Memory B cell (primary cell): Measurements from ENCODE around the gene JARID2.
"Not testable (repeated sequence)": the region's sequence is repeated elsewhere in the genome, so short reads cannot be mapped to it uniquely, and the experiment has no call there.

Source experiments
- ATAC-seq: fragments of 150-1000 bp; cut with Tn5 transposase; 2 replicates; pipeline ENCODE4 v1.10.0; 2021; ENCODE audit warnings: low read depth, mild to moderate bottlenecking, moderate library complexity
- DNase-seq, 2 donors: peaks; one replicate each; pipeline ENCODE4 v3.0.0; 2022; ENCODE audit warnings: low spot score in 2 of 2
- H3K27ac Mint-ChIP-seq: one replicate; pipeline ENCODE4 v1.8.0; 2022; ENCODE audit warnings: mild to moderate bottlenecking, moderate library complexity, mixed read lengths
- H3K27me3 Mint-ChIP-seq: one replicate; pipeline ENCODE4 v1.8.0; 2022; ENCODE audit warnings: mixed read lengths
- H3K36me3 Mint-ChIP-seq: one replicate; pipeline ENCODE4 v1.8.0; 2022; ENCODE audit warnings: mild to moderate bottlenecking, mixed read lengths
- H3K4me1 Mint-ChIP-seq: one replicate; pipeline ENCODE4 v1.8.0; 2022; ENCODE audit warnings: mixed read lengths
- H3K4me3 Mint-ChIP-seq: one replicate; pipeline ENCODE4 v1.8.0; 2022; ENCODE audit warnings: mild to moderate bottlenecking, moderate library complexity, mixed read lengths
- H3K9me3 Mint-ChIP-seq: one replicate; pipeline ENCODE4 v1.8.0; 2022; ENCODE audit warnings: mixed read lengths

Gene JARID2

DNA sequence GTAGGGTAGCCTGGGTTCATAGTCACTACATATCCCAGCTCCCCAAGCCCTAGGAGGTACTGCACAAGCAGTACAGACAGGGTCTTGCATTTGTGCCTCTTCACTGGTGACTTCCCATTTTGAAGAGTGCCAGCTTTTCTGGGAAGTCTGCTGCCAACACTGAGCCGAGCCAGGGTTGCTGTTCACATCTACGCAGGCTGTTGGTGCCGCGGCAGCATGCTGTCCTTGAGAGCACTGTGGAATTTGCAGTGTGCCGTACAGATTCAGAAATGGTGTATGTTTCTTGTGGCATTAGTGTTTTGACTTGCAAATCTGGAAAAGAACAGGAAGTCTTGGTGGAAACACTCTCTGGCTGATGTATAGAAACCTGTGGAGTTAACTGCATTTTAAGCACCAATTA, 67.5 kb downstream of the JARID2 start:
- Mint-ChIP-seq H3K4me1 (peaks cover 63% of the 10 kb centered on the region), H3K9me3 (no peaks in the 10 kb centered on the region), H3K36me3 (peaks cover 3% of the 10 kb centered on the region), H3K27ac (no peak overlapping the region), H3K27me3 (no peaks in the 10 kb centered on the region), H3K4me3 (peak overlapping the region; percentile 67)
- ATAC-seq = peak; percentile 61
- DNase-seq = no peak

- Mint-ChIP-seq H3K4me3 (no peak overlapping the region), H3K27me3 (no peaks in the 10 kb centered on the region), H3K4me1 (peaks cover 70% of the 10 kb centered on the region), H3K9me3 (no peaks in the 10 kb centered on the region), H3K27ac (peak overlapping the region; percentile 25), H3K36me3 (peaks cover 3% of the 10 kb centered on the region)
- ATAC-seq (no peak), DNase-seq (no peak)
These were observed 70.9 kb downstream of the JARID2 start for GRCh38 chr6:15316754-15317153.

- DNase-seq (no peak), ATAC-seq (peak; percentile 16)
- H3K4me1 Mint-ChIP-seq = peaks cover 73% of the 10 kb centered on the region
- no peaks in the 10 kb centered on the region for H3K27me3 Mint-ChIP-seq
- H3K4me3 Mint-ChIP-seq = no peak overlapping the region
- no peaks in the 10 kb centered on the region for H3K9me3 Mint-ChIP-seq
- peaks cover 3% of the 10 kb centered on the region for H3K36me3 Mint-ChIP-seq
- peak overlapping the region; percentile 25 for H3K27ac Mint-ChIP-seq
These were observed 71.4 kb downstream of the JARID2 start for GRCh38 chr6:15317251-15317650.

DNA sequence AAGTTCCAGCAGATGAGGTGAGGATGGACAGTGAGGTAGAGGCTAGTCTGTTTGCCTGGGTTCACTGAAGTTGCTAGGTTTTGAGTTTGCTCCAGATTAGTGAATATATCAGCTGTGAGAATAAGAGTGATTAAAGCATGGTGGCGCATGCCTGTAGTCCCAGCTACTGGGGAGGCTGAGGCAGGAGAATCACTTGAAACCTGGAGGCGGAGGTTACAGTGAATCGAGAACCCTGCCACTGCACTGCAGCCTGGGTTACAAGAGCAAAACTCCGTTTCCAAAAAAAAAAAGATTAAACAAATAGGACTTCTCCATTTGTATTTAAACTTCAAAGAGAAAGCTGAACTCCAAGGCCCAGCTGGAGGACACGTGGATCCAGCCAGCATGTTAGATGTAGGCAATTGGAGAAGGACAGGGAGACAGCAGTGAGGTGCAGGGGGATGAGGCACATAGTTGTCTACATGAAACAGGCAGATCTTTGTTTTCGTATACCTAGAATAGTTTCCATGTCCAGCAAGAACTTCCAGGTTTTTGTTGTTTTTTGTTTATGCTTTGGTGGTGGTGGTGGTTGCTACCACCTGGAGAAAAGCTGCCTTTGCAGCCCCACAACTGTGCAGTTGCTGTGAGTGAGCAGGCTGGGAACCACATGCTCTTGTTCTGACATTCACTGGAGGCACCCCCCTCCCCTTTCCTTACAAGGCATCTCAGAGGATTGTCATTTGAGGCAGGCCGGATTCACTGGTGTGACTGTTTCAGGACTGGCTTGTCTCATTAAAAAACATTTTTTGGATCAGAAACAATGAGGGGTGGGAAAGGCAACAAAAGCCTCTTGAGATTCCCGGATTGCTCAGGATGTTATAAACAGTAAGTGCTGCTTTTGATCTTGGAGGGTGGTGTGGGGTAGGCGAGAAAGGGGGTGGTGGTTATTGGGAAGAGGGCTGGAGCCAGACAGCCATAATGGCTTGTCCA, 72.3 kb downstream of the JARID2 start:
- H3K36me3 Mint-ChIP-seq = peaks cover 3% of the 10 kb centered on the region
- DNase-seq = no peak
- H3K27me3 Mint-ChIP-seq = no peaks in the 10 kb centered on the region
- no peak overlapping the region for H3K4me3 Mint-ChIP-seq
- H3K9me3 Mint-ChIP-seq = no peaks in the 10 kb centered on the region
- peak overlapping the region; percentile 24 for H3K27ac Mint-ChIP-seq
- ATAC-seq = no peak
- peaks cover 70% of the 10 kb centered on the region for H3K4me1 Mint-ChIP-seq

GRCh38 chr6:15319677-15320076, 73.8 kb downstream of the JARID2 start:
- Mint-ChIP-seq H3K9me3 (no peaks in the 10 kb centered on the region), H3K4me3 (no peak overlapping the region), H3K4me1 (peaks cover 60% of the 10 kb centered on the region), H3K27me3 (no peaks in the 10 kb centered on the region), H3K27ac (peak overlapping the region; percentile 51), H3K36me3 (peaks cover 3% of the 10 kb centered on the region)
- DNase-seq (no peak), ATAC-seq (peak; percentile 80)

DNA sequence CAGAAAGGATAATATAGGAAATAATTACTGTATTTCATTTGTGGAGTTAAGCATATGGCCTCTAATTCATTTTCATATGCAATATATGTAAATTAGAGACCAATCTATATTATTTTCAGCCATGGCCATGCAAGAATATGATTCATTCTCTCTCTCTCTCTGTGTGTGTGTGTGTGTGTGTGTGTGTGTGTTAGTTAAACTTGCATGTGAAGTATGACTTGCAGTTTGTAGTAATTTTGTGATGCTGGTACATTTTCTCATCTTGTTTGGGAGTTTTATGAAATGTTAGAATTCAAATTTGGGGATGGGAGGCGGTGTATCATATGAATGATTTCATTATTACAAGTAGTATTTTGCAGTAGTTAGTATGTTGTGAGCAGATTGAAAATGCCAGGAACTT, 74.8 kb downstream of the JARID2 start:
- peaks cover 64% of the 10 kb centered on the region for H3K4me1 Mint-ChIP-seq
- peaks cover 3% of the 10 kb centered on the region for H3K36me3 Mint-ChIP-seq
- H3K27me3 Mint-ChIP-seq = no peaks in the 10 kb centered on the region
- ATAC-seq = no peak
- no peak overlapping the region for H3K4me3 Mint-ChIP-seq
- DNase-seq = no peak
- H3K9me3 Mint-ChIP-seq = no peaks in the 10 kb centered on the region
- H3K27ac Mint-ChIP-seq = peak overlapping the region; percentile 7

DNA sequence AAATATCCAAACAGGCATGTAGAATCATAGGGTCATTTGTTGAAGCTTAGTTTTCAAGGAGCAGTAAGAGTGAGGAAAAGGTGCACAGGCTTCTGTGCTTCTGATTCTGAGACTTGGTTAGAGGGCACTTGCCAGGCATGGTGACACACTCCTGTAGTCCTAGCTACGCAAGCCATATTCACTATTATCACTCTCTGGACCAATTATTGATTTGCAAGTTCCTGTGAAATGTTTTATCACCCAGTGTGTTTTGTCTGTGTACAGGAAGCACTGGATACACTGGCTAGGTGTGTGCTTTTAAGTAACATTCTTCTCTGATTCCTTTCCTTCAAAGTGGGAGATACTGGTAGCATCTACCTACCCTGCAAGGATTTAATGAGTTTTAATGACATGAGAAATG, 76.3 kb downstream of the JARID2 start:
- no peaks in the 10 kb centered on the region for H3K27me3 Mint-ChIP-seq
- no peaks in the 10 kb centered on the region for H3K9me3 Mint-ChIP-seq
- H3K4me3 Mint-ChIP-seq = no peak overlapping the region
- DNase-seq (no peak), ATAC-seq (no peak)
- peaks cover 64% of the 10 kb centered on the region for H3K4me1 Mint-ChIP-seq
- H3K36me3 Mint-ChIP-seq = peaks cover 3% of the 10 kb centered on the region
- no peak overlapping the region for H3K27ac Mint-ChIP-seq

DNA sequence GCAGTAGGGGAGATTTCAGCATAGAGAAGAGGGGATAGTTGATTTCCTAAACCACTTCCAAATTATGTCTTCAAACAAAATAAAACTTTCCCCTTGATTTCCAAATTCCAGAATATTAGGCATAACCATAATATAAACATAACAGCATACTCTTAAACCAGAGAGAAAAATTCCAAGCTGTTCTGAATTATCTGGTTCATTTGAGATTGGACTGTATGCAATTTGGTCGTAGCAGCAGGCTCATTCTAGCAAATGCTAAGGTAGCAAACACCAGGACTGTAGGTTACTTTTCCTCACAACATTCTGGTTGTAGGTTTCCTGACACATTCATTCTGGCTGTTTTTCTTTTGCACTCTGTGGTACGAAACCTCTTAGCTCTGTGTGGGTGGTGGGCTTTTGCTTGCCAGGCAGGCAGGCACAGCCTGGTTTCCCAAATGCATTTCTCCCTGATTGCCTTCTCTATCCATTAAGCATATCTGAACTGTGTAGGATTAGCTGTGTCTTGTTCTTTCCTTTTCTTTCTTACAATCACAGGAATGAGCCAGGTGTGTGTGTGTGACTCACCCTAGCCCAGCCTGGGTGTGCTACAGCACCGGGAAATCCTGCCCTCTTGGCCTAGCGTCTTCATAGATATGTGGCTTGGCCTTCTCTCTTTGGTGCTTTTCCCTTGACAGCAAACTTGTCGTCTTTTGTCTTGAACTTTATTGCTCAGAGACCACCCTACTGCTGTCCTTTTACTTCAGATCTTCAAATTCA, 77.1 kb downstream of the JARID2 start:
- Mint-ChIP-seq H3K27ac (peak overlapping the region; percentile 1), H3K4me1 (peaks cover 64% of the 10 kb centered on the region), H3K4me3 (no peak overlapping the region), H3K9me3 (no peaks in the 10 kb centered on the region), H3K27me3 (no peaks in the 10 kb centered on the region), H3K36me3 (peaks cover 3% of the 10 kb centered on the region)
- DNase-seq = no peak
- no peak for ATAC-seq

DNA sequence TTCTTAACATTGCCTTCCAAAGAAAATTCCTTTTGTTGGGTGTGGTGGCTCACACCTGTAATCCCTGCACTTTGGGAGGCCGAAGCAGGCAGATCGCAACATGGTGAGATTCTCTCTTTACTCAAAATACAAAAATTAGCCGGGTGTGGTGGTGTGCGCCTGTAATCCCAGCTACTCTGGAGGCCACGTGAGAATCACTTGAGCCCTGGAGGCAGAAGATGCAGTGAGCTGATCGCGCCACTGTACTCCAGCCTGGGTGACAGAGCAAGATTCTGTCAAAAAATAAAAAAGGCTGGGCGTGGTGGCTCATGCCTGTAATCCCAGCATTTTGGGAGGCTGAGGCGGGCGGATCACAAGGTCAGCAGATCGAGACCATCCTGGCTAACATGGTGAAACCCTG, 77.7 kb downstream of the JARID2 start:
- not testable (repeated sequence) for DNase-seq, H3K27me3 Mint-ChIP-seq, H3K27ac Mint-ChIP-seq, ATAC-seq, H3K4me3 Mint-ChIP-seq, H3K9me3 Mint-ChIP-seq, H3K36me3 Mint-ChIP-seq
- peaks cover 64% of the 10 kb centered on the region for H3K4me1 Mint-ChIP-seq

GRCh38 chr6:15324427-15324985, 78.6 kb downstream of the JARID2 start:
- Mint-ChIP-seq H3K36me3 (peaks cover 2% of the 10 kb centered on the region), H3K4me3 (no peak overlapping the region), H3K9me3 (no peaks in the 10 kb centered on the region), H3K27me3 (no peaks in the 10 kb centered on the region), H3K27ac (no peak overlapping the region), H3K4me1 (peaks cover 62% of the 10 kb centered on the region)
- no peak for DNase-seq
- ATAC-seq = no peak

GRCh38 chr6:15325540-15325955, 79.7 kb downstream of the JARID2 start:
- Mint-ChIP-seq H3K27ac (peak overlapping the region; percentile 53), H3K4me1 (peaks cover 65% of the 10 kb centered on the region), H3K36me3 (peaks cover 2% of the 10 kb centered on the region), H3K4me3 (peak overlapping the region; percentile 5), H3K27me3 (no peaks in the 10 kb centered on the region), H3K9me3 (no peaks in the 10 kb centered on the region)
- ATAC-seq = peak; percentile 53
- DNase-seq = no peak

- no peak overlapping the region for H3K27ac Mint-ChIP-seq
- H3K4me1 Mint-ChIP-seq = peaks cover 67% of the 10 kb centered on the region
- H3K9me3 Mint-ChIP-seq = no peaks in the 10 kb centered on the region
- DNase-seq (no peak), ATAC-seq (peak; percentile 54)
- no peak overlapping the region for H3K4me3 Mint-ChIP-seq
- no peaks in the 10 kb centered on the region for H3K27me3 Mint-ChIP-seq
- H3K36me3 Mint-ChIP-seq = peaks cover 2% of the 10 kb centered on the region
These were observed 80.3 kb downstream of the JARID2 start for GRCh38 chr6:15326067-15326614.

DNA sequence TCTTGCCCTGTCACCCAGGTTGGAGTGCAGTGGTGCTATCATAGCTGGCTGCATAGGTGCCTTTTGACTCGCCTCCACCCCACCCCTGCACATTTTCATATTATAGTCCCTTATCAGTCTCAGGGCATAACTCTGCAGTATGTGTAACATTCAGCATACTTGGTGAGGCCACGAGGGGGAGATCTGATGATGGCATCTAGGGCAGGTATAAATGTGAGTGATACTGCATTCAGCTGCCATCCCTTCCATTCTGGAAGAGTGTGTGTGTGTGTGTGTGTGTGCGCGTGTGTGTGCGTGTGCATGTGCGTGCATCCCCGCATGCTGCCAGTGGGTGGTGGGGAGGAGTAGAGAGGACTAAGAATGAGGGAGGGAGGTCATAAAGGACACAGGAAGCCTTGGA, 81.4 kb downstream of the JARID2 start:
- Mint-ChIP-seq H3K9me3 (no peaks in the 10 kb centered on the region), H3K4me3 (peak overlapping the region; percentile 61), H3K27me3 (no peaks in the 10 kb centered on the region), H3K36me3 (peaks cover 2% of the 10 kb centered on the region), H3K4me1 (peaks cover 67% of the 10 kb centered on the region), H3K27ac (no peak overlapping the region)
- ATAC-seq (peak; percentile 72), DNase-seq (peak in 1 of 2 donors; percentile 17)

DNA sequence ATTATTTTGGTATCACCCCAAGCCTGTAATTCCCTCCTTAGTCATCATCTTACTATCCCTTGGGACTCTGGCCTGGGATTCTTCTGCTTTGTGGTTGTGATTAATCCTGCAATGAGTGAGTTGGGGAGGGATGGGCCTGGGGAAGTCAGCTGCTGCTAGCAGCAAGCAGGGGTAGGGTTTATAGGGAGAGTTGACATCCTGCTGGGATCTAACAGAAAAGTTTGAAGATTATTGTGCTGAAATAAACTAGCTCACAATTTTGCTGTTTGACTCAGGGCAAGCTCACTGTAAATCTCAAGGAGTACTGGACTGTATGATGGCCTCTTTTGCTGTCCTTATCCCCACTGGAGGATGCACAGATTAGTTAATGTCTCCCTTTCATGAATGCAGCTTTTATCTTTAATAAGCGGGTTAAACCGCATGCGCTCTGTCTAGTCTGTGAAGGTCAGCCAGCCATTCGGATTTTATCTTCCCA, 83.4 kb downstream of the JARID2 start:
- Mint-ChIP-seq H3K9me3 (no peaks in the 10 kb centered on the region), H3K27ac (peak overlapping the region; percentile 50), H3K27me3 (no peaks in the 10 kb centered on the region), H3K4me1 (peaks cover 66% of the 10 kb centered on the region), H3K36me3 (peaks cover 2% of the 10 kb centered on the region), H3K4me3 (peak overlapping the region; percentile 22)
- DNase-seq (no peak), ATAC-seq (no peak)
